WERI-Rb-1 (cell line): ENCODE results near the gene VCL.
"Not testable (repeated sequence)": the region's sequence is repeated elsewhere in the genome, so short reads cannot be mapped to it uniquely, and the experiment has no call there.

Experiments
- DNase-seq: peaks from one replicate; pipeline ENCODE4 v3.0.0-alpha.2; 2020
- H3K27ac ChIP-seq: fragments of 250-450 bp; sonication (Bioruptor Pico); 2 replicates; pipeline ENCODE4 v1.5.1; 2020; ENCODE audit warnings: mild to moderate bottlenecking, moderate library complexity
- H3K27me3 ChIP-seq: fragments of 250-450 bp; sonication (Bioruptor Pico); 2 replicates; pipeline ENCODE4 v1.5.1; 2021; ENCODE audit warnings: mild to moderate bottlenecking, low read depth, moderate library complexity; ENCODE audit not compliant: insufficient read depth, severe bottlenecking
- H3K36me3 ChIP-seq: fragments of 250-450 bp; sonication (Bioruptor Pico); 2 replicates; pipeline ENCODE4 v1.5.1; 2020; ENCODE audit warnings: mild to moderate bottlenecking, moderate library complexity
- H3K4me3 ChIP-seq: 2 replicates; pipeline ENCODE4 v1.5.1; 2011; ENCODE audit warnings: low read depth, mild to moderate bottlenecking, control low read depth, low read length
- H3K9me3 ChIP-seq: fragments of 250-450 bp; sonication (Bioruptor Pico); 2 replicates; pipeline ENCODE4 v1.5.1; 2021; ENCODE audit warnings: mild to moderate bottlenecking, moderate library complexity; ENCODE audit not compliant: severe bottlenecking
- TF ChIP-seq, protein P1 (sequence below): IDR thresholded peaks from 2 replicates; pipeline ENCODE4 v1.5.1; 2011; ENCODE audit warnings: low read depth, mild to moderate bottlenecking, control low read depth, inconsistent platforms, low read length

Gene VCL

DNA sequence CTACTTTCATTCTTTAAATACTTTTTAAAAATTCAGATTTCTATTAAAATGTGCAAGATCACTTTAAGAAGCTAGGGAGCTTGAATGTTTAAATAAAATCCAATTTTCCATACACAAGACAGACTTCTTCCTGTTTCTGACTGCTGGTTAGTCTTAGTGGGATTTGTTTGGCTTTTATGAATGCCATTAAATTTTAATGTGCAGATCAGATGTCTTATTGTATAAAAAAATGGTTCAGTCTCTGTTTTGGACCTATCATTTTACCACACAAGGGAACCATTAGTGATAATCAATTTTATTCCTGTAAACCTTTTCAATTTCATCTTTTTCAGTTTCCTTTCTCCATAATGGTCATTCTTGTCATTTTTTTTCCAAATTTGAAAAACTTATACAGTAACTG is 63.2 kb downstream of the VCL start:
- no peak for DNase-seq
- Histone ChIP-seq H3K27ac (no peak overlapping the region), H3K36me3 (no peaks in the 10 kb centered on the region; the same call in 1 of the 2 replicates), H3K27me3 (no peaks in the 10 kb centered on the region), H3K4me3 (no peak overlapping the region), H3K9me3 (no peaks in the 10 kb centered on the region)
- TF ChIP-seq, protein P1, sequence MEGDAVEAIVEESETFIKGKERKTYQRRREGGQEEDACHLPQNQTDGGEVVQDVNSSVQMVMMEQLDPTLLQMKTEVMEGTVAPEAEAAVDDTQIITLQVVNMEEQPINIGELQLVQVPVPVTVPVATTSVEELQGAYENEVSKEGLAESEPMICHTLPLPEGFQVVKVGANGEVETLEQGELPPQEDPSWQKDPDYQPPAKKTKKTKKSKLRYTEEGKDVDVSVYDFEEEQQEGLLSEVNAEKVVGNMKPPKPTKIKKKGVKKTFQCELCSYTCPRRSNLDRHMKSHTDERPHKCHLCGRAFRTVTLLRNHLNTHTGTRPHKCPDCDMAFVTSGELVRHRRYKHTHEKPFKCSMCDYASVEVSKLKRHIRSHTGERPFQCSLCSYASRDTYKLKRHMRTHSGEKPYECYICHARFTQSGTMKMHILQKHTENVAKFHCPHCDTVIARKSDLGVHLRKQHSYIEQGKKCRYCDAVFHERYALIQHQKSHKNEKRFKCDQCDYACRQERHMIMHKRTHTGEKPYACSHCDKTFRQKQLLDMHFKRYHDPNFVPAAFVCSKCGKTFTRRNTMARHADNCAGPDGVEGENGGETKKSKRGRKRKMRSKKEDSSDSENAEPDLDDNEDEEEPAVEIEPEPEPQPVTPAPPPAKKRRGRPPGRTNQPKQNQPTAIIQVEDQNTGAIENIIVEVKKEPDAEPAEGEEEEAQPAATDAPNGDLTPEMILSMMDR, result no peak

DNA sequence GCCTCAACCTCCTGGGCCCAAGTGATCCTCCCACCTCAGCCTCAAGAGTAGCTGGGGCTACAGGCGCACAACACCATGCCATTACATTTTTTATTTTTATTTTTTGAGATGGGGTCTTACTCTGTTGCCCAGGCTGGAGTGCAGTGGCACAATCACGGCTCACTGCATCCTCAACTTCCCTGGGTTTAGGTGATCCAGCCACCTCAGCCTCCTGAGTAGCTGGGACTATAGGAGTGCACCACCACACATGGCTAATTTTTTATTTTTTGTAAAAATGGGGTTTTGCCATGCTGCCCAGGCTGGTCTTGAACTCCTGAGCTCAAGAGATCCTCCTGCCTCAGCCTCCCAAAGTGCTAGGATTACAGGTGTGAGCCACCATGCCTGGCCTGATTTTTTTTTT is 64.1 kb downstream of the VCL start:
- not testable (repeated sequence) for H3K27me3 ChIP-seq, H3K36me3 ChIP-seq, H3K27ac ChIP-seq, H3K9me3 ChIP-seq, H3K4me3 ChIP-seq, DNase-seq

DNA sequence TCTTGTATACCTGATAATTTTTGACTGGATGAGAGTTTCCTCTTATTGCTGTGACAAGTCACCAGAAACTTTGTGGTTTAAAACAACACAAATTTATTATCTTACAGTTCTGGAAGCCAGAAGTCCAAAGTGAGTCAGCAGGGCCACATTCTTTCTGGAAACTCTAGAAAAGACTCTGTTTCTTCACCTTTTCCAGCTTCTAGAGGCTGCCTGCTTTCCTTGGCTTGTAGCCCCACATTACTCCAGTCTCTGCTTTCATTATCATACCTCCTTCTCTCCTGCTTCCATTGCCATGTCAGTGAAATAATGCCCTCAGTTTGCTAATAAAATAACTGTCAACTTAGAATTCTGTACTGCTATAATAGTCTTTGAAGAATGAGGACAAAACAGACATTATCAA is 65.3 kb downstream of the VCL start:
- DNase-seq, result no peak
- Histone ChIP-seq H3K36me3 (no peaks in the 10 kb centered on the region; the same call in 1 of the 2 replicates), H3K27ac (no peak overlapping the region), H3K27me3 (no peaks in the 10 kb centered on the region), H3K9me3 (no peaks in the 10 kb centered on the region), H3K4me3 (no peak overlapping the region)
- TF ChIP-seq, protein P1, result no peak

DNA sequence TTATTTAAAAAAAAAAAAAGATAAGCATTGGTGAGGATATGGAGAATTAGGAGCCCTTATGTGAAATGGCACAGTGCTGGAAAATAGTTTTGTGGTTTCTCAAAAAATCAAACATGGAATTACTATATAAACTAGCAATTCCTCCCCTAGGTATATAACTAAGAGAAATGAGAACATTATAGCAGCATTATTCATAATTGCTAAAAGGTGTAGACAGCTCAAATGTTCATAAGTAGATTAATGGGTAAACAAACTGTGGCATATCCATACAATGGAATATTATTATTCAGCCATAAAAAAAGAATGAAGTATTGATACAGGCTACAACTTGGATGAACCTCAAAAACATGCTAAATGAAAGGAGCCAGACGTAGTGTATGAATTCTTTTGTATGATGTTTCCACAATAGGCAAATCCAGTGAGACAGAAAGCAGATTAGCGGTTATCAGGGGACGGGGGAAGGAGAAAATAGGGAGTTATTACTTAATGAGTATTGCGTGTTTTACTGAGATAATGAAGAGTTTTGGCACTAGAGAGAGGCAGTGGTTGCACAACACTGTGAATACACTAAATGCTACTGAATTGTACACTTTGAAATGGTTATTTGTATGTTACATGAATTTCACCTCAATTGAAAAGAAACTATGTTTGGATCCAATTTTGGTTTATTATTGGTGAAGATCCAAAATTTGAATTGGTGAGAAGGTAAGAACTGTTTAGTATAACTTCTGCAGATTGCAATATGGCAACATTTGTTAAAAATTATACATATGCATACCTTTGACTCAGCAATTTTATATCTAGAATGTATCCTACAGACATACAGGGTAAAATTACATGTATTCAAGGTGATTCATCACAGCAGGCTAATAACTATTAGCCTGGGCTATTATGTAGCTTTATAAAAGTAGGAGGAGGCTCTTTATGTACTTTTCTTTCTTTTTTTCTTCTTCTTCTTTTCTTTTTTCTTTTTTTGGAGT is 69.7 kb downstream of the VCL start:
- H3K9me3 ChIP-seq, result no peaks in the 10 kb centered on the region
- H3K36me3 ChIP-seq, result peaks cover 5% of the 10 kb centered on the region; the same call in 1 of the 2 replicates
- no peaks in the 10 kb centered on the region for H3K27me3 ChIP-seq
- DNase-seq, result no peak
- H3K4me3 ChIP-seq, result no peak overlapping the region
- H3K27ac ChIP-seq, result no peak overlapping the region
- TF ChIP-seq, protein P1, result no peak

DNA sequence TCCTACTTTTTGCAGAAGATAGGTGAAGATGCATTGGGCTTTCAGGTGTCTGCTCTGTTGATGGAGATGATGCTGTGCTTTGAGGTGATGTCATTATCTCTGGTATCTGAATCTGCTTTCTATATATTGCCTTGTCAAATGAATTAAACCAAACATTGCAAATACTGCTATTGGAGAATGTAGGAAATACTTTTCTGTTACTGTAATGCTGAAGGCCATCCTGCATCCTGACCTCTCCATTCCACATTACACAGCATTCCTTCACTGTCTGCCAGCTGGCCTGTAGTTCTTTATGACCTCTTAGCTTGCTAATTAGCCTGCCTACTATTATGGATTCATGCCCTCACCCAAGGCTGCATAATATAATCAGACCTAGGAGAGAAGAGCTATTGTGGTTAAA is 73.2 kb downstream of the VCL start:
- Histone ChIP-seq H3K36me3 (peaks cover 23% of the 10 kb centered on the region; the same call in 1 of the 2 replicates), H3K4me3 (no peak overlapping the region), H3K27me3 (no peaks in the 10 kb centered on the region), H3K27ac (no peak overlapping the region), H3K9me3 (no peaks in the 10 kb centered on the region)
- no peak for DNase-seq
- TF ChIP-seq, protein P1, result no peak

DNA sequence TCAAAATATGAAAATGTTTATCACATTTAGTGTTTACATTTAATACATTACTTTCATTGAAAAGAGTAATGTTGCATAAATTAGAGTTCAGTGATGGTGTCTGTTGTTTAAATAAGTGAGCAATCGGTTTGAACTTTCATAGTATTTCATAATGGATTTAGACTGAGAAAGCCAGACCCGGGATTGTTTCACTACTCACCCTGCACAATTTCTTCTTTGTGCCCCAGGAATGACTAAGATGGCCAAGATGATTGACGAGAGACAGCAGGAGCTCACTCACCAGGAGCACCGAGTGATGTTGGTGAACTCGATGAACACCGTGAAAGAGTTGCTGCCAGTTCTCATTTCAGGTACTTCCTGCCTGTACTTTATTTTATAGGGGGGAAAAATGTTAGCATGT is 74.6 kb downstream of the VCL start:
- H3K36me3 ChIP-seq, result peaks cover 23% of the 10 kb centered on the region; the same call in 1 of the 2 replicates
- H3K27me3 ChIP-seq, result no peaks in the 10 kb centered on the region
- TF ChIP-seq, protein P1, result no peak
- H3K4me3 ChIP-seq, result no peak overlapping the region
- DNase-seq, result no peak
- no peaks in the 10 kb centered on the region for H3K9me3 ChIP-seq
- H3K27ac ChIP-seq, result no peak overlapping the region
